GM12864 (cell line): ENCODE data around the gene RALGAPA2.

ENCODE experiments used
- DNase-seq: peaks from one replicate; pipeline ENCODE4 v3.0.0-alpha.2; 2011; ENCODE audit warnings: low read depth
- H3K4me3 ChIP-seq: 2 replicates; pipeline ENCODE4 v1.5.1; 2011; ENCODE audit warnings: mild to moderate bottlenecking, low read depth, low read length, control low read depth
- CTCF ChIP-seq: IDR thresholded peaks from 2 replicates; pipeline ENCODE4 v1.5.1; 2011; ENCODE audit warnings: low read depth, mild to moderate bottlenecking, moderate library complexity, low read length, control low read depth, inconsistent platforms; ENCODE audit errors: missing control alignments

Gene RALGAPA2

GRCh38 chr20:20412750-20413149 lies 299.7 kb downstream of the RALGAPA2 start:
- no peak for TF ChIP-seq CTCF
- no peak for DNase-seq
- H3K4me3 ChIP-seq: no peak overlapping the region

GRCh38 chr20:20411836-20412235 lies 300.6 kb downstream of the RALGAPA2 start:
- no peak for TF ChIP-seq CTCF
- no peak for DNase-seq
- H3K4me3 ChIP-seq: no peak overlapping the region

GRCh38 chr20:20411402-20411801 lies 301.0 kb downstream of the RALGAPA2 start:
- no peak for TF ChIP-seq CTCF
- H3K4me3 ChIP-seq: no peak overlapping the region
- DNase-seq: no peak

GRCh38 chr20:20410678-20411077 lies 301.8 kb downstream of the RALGAPA2 start:
- no peak overlapping the region for H3K4me3 ChIP-seq
- no peak for DNase-seq
- TF ChIP-seq CTCF: no peak

- no peak for TF ChIP-seq CTCF
- no peak overlapping the region for H3K4me3 ChIP-seq
- no peak for DNase-seq
These were observed 303.1 kb downstream of the RALGAPA2 start for GRCh38 chr20:20409331-20409730.

GRCh38 chr20:20407891-20408805 lies 304.3 kb downstream of the RALGAPA2 start:
- H3K4me3 ChIP-seq: no peak overlapping the region
- no peak for TF ChIP-seq CTCF
- DNase-seq: no peak

GRCh38 chr20:20406306-20406705 lies 306.1 kb downstream of the RALGAPA2 start:
- H3K4me3 ChIP-seq: no peak overlapping the region
- no peak for DNase-seq
- no peak for TF ChIP-seq CTCF
